ENCODE measurements around the gene CFAP126.

DNA sequence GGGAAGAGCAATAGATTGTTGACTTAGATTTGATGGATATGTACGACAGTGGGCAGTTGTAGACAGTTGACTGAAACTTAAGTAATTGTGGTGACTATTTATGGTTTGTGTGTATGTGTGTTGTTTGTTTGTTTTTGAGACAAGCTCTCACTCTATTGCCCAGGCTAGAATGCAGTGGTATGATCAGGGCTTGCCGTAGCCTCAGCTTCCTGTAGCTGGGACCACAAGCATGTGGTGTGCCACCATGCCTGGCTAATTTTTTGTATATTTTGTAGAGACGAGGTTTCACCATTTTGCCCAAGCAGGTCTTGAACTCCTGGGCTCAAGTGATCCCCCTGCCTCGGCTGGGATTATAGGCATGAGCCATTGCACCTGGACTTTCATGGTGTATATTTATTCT, 43.7 kb downstream of the CFAP126 start:
- TF ChIP-seq, protein P1, sequence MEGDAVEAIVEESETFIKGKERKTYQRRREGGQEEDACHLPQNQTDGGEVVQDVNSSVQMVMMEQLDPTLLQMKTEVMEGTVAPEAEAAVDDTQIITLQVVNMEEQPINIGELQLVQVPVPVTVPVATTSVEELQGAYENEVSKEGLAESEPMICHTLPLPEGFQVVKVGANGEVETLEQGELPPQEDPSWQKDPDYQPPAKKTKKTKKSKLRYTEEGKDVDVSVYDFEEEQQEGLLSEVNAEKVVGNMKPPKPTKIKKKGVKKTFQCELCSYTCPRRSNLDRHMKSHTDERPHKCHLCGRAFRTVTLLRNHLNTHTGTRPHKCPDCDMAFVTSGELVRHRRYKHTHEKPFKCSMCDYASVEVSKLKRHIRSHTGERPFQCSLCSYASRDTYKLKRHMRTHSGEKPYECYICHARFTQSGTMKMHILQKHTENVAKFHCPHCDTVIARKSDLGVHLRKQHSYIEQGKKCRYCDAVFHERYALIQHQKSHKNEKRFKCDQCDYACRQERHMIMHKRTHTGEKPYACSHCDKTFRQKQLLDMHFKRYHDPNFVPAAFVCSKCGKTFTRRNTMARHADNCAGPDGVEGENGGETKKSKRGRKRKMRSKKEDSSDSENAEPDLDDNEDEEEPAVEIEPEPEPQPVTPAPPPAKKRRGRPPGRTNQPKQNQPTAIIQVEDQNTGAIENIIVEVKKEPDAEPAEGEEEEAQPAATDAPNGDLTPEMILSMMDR (IDR thresholded peaks at IDR 0.05), result no peak
- TF ChIP-seq EZH2 (IDR thresholded peaks at IDR 0.05; ENCODE audit: borderline replicate concordance, insufficient read depth, low read depth, low read length, poor library complexity, severe bottlenecking), result no peak

All from B cell (primary cell).